SK-N-SH (cell line): ENCODE data around the gene CCDC177. TPM values are rescaled to one million over a fixed set of nuclear protein-coding genes. Genes with fewer than 3 reads are reported as not detected.

Experiments
- CTCF ChIA-PET: fragments of 300-600, 350-600 bp; formaldehyde crosslinking; extraction: SDS; loops from one replicate; lab custom pipeline; 2021; lab: Yijun Ruan, JAX
- POLR2A ChIA-PET: fragments of 350-600 bp; sonication (Branson Sonifier 250); formaldehyde crosslinking; extraction: SDS; loops from one replicate; lab custom pipeline; 2020; ENCODE audit warnings: antibody characterized with exemption, inconsistent platforms; lab: Yijun Ruan, JAX
- DNase-seq: peaks from one replicate; pipeline ENCODE4 v3.0.0; 2012
- H2AFZ ChIP-seq: fragments of 200-600 bp; sonication (generic); 2 replicates; pipeline ENCODE4 v1.8.1; 2016; ENCODE audit warnings: antibody characterized with exemption, mild to moderate bottlenecking, low read depth
- H3F3A ChIP-seq: fragments of 200-600 bp; sonication (generic); replicated peaks from 2 replicates; pipeline ENCODE3; 2016; ENCODE audit warnings: antibody characterized with exemption, mild to moderate bottlenecking; ENCODE audit not compliant: insufficient read depth
- H3K27ac ChIP-seq, 2 experiments: fragments of 200-500 bp in 1 of 2; fragments of 200-600 bp in 1 of 2; sonication (Bioruptor generic) in 1 of 2; sonication (generic), shearing (Covaris generic) in 1 of 2; 2 replicates each; pipeline versions ENCODE4 v1.5.1 to v1.6.1; 2014 to 2016; ENCODE audit warnings: low read depth in 2 of 2, inconsistent platforms in 1 of 2, low read length in 1 of 2, mild to moderate bottlenecking in 1 of 2, mixed read lengths in 1 of 2
- H3K27me3 ChIP-seq: fragments of 200-600 bp; sonication (generic), shearing (Covaris generic); 2 replicates; pipeline ENCODE4 v1.6.1; 2016; ENCODE audit warnings: mixed run types; ENCODE audit not compliant: insufficient read depth
- H3K36me3 ChIP-seq, 2 experiments: fragments of 200-500 bp in 1 of 2; fragments of 200-600 bp in 1 of 2; sonication (Bioruptor generic) in 1 of 2; sonication (generic) in 1 of 2; replicated peaks in 1 of 2; 2 replicates each; pipeline versions ENCODE3 to v1.5.1; 2014 to 2016; ENCODE audit warnings: low read length in 1 of 2, mild to moderate bottlenecking in 1 of 2; ENCODE audit not compliant: insufficient read depth in 2 of 2, control insufficient read depth in 1 of 2
- H3K4me1 ChIP-seq, 2 experiments: fragments of 200-500 bp in 1 of 2; fragments of 200-600 bp in 1 of 2; sonication (Bioruptor generic) in 1 of 2; sonication (generic), shearing (Covaris generic) in 1 of 2; 2 replicates each; pipeline versions ENCODE4 v1.5.1 to v1.6.1; 2014 to 2016; ENCODE audit warnings: low read depth in 1 of 2, low read length in 1 of 2, mixed run types in 1 of 2; ENCODE audit not compliant: insufficient read depth in 2 of 2, control insufficient read depth in 1 of 2
- H3K4me2 ChIP-seq: fragments of 200-600 bp; sonication (generic), shearing (Covaris generic); 2 replicates; pipeline ENCODE4 v1.6.1; 2017; ENCODE audit warnings: mixed run types
- H3K4me3 ChIP-seq, 2 experiments: fragments of 200-500 bp in 1 of 2; fragments of 200-600 bp in 1 of 2; sonication (Bioruptor generic) in 1 of 2; sonication (generic), shearing (Covaris generic) in 1 of 2; 2 replicates each; pipeline versions ENCODE4 v1.5.1 to v1.8.1; 2014 to 2016; ENCODE audit warnings: low read depth in 2 of 2, inconsistent platforms in 1 of 2, low read length in 1 of 2, mild to moderate bottlenecking in 1 of 2, mixed read lengths in 1 of 2, moderate library complexity in 1 of 2
- H3K79me2 ChIP-seq: fragments of 200-600 bp; sonication (generic); 2 replicates; pipeline ENCODE4 v1.8.1; 2017; ENCODE audit warnings: mild to moderate bottlenecking; ENCODE audit not compliant: insufficient read depth
- H3K9ac ChIP-seq: fragments of 200-600 bp; sonication (generic); 2 replicates; pipeline ENCODE4 v1.6.1; 2017; ENCODE audit warnings: mixed run types
- H3K9me2 ChIP-seq: fragments of 200-600 bp; sonication (generic); 2 replicates; pipeline ENCODE4 v1.6.1; 2017; ENCODE audit warnings: mixed run types
- H3K9me3 ChIP-seq: fragments of 200-600 bp; sonication (generic); 2 replicates; pipeline ENCODE4 v1.6.1; 2017; ENCODE audit warnings: mixed run types, mild to moderate bottlenecking, moderate library complexity
- H4K20me1 ChIP-seq: fragments of 200-600 bp; sonication (generic); 2 replicates; pipeline ENCODE4 v1.6.1; 2017; ENCODE audit warnings: mild to moderate bottlenecking, mixed run types; ENCODE audit not compliant: insufficient read depth
- CHD2 ChIP-seq: fragments of 150-350 bp; IDR thresholded peaks from 2 replicates; pipeline ENCODE4 v1.6.1; 2018; ENCODE audit warnings: low read length; ENCODE audit not compliant: partially characterized antibody
- ELF1 ChIP-seq: IDR thresholded peaks from 2 replicates; pipeline ENCODE4 v1.4.0; 2012
- EP300 ChIP-seq, 2 experiments: IDR thresholded peaks; 2 replicates each; pipeline versions ENCODE4 v1.4.0 to v1.6.1; 2012; ENCODE audit warnings: borderline replicate concordance in 1 of 2, low read depth in 1 of 2, low read length in 1 of 2
- FOSL2 ChIP-seq: IDR thresholded peaks from 2 replicates; pipeline ENCODE4 v1.4.0; 2012; ENCODE audit warnings: low read depth, mild to moderate bottlenecking, moderate library complexity, borderline replicate concordance
- GATA2 ChIP-seq: sonication (generic); formaldehyde crosslinking; IDR thresholded peaks from 2 replicates; pipeline ENCODE4 v1.5.0; 2020; ENCODE audit warnings: mild to moderate bottlenecking, missing genetic modification reagents
- NFIC ChIP-seq: IDR thresholded peaks from 2 replicates; pipeline ENCODE4 v1.4.0; 2012; ENCODE audit warnings: borderline replicate concordance
- NRF1 ChIP-seq: IDR thresholded peaks from 2 replicates; pipeline ENCODE4 v1.6.1; 2012; ENCODE audit warnings: low read depth, mild to moderate bottlenecking, low read length
- POLR2AphosphoS5 ChIP-seq: IDR thresholded peaks from 2 replicates; pipeline ENCODE4 v1.6.1; 2012; ENCODE audit warnings: low read depth, low read length
- RCOR1 ChIP-seq: fragments of 150-350 bp; IDR thresholded peaks from 2 replicates; pipeline ENCODE4 v1.6.1; 2017; ENCODE audit warnings: antibody characterized with exemption, low read length
- RFX5 ChIP-seq: IDR thresholded peaks from 2 replicates; pipeline ENCODE4 v1.6.1; 2012; ENCODE audit warnings: mild to moderate bottlenecking, improper control_type of control experiment, low read length
- SIN3A ChIP-seq: IDR thresholded peaks from 2 replicates; pipeline ENCODE4 v1.6.1; 2012; ENCODE audit warnings: low read depth, mild to moderate bottlenecking, low read length, moderate library complexity, borderline replicate concordance
- TAF1 ChIP-seq: IDR thresholded peaks from 2 replicates; pipeline ENCODE4 v1.6.1; 2012; ENCODE audit warnings: low read depth, mild to moderate bottlenecking, low read length, moderate library complexity, borderline replicate concordance
- TEAD4 ChIP-seq: IDR thresholded peaks from 2 replicates; pipeline ENCODE4 v1.4.0; 2012; ENCODE audit warnings: mild to moderate bottlenecking, borderline replicate concordance; ENCODE audit not compliant: insufficient read depth
- whole genome bisulfite sequencing: methylation state at CpG from one replicate; pipeline ENCODE4 v1.1.6; 2017; ENCODE audit warnings: low lambda C conversion rate; 5-methylcytosine and 5-hydroxymethylcytosine counted together
- polyA plus RNA-seq, 3 experiments: library from polyadenylated mRNA; depleted of rRNA; stranded (reverse); fragments of >200 nt; gene quantifications; 2 replicates each; pipeline ENCODE4 v1.2.3, GENCODE V29; 2012
- TF ChIP-seq, protein P1 (sequence below): IDR thresholded peaks from 2 replicates; pipeline ENCODE4 v1.4.0; 2012; ENCODE audit warnings: low read depth, borderline replicate concordance
- TF ChIP-seq, protein P2 (sequence below): IDR thresholded peaks from 2 replicates; pipeline ENCODE4; 2012
- TF ChIP-seq, protein P3 (sequence below): IDR thresholded peaks from 2 replicates; pipeline ENCODE4 v1.4.0; 2012; ENCODE audit warnings: low read depth
- TF ChIP-seq, protein P4 (sequence below): fragments of 150-350 bp; IDR thresholded peaks from 2 replicates; pipeline ENCODE4 v1.6.1; 2017; ENCODE audit warnings: antibody characterized with exemption, low read length, low read depth, borderline replicate concordance

Gene CCDC177
- polyA plus RNA-seq, 1 of the 3 experiments (the other 2 are of a cell fraction): not detected

DNA sequence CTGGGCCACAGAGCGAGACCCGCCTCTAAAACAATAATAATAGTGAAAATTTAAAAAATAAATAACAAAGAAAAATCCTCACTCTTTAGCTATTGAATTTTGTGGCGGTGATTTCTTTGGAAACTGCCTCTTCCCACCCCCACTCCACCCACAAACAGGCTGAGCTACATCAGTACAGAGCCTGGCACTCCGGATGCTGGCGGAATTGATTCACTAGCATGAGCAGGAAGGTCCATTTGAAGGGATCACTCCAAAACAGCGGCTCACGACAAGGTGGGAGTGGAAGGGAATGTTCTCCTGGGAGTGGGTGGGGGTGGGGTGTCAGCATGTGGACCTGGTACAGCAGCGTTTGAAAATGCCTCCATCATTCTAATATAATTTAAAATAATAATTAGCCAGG, 26.1 kb downstream of the CCDC177 start:
- 78% methylated on average over 8 of the region's 8 CpGs for WGBS
- H4K20me1 ChIP-seq: no peaks in the 10 kb centered on the region
- no peak overlapping the region for H2AFZ ChIP-seq
- no peak overlapping the region for H3K4me3 ChIP-seq
- no peaks in the 10 kb centered on the region; the same call in 1 of the 2 replicates for H3K27me3 ChIP-seq
- no peaks in the 10 kb centered on the region for H3K79me2 ChIP-seq
- H3K27ac ChIP-seq: no peak overlapping the region
- no peak overlapping the region for H3K4me2 ChIP-seq
- H3K4me1 ChIP-seq: no peaks in the 10 kb centered on the region
- CTCF ChIA-PET: interaction anchor here (0.6 to 16.4 kb wide), 19 partner anchors 9 to 1961 kb away, joined by 3 to 368 read pairs (median 4); partner anchors contain the start of gene CCDC177
- no peaks in the 10 kb centered on the region for H3K9me3 ChIP-seq
- TF ChIP-seq TAF1 (no peak), NFIC (no peak), CHD2 (no peak), SIN3A (no peak), POLR2AphosphoS5 (no peak), RFX5 (no peak), RCOR1 (no peak), GATA2 (CRISPR knock-in tag) (no peak), EP300 (IDR thresholded peaks at IDR 0.05; ENCODE audit: borderline replicate concordance in 1 of 2, low read depth in 1 of 2, low read length in 1 of 2) (no peak), ELF1 (no peak), NRF1 (no peak), FOSL2 (no peak), TEAD4 (no peak)
- TF ChIP-seq, protein P1, sequence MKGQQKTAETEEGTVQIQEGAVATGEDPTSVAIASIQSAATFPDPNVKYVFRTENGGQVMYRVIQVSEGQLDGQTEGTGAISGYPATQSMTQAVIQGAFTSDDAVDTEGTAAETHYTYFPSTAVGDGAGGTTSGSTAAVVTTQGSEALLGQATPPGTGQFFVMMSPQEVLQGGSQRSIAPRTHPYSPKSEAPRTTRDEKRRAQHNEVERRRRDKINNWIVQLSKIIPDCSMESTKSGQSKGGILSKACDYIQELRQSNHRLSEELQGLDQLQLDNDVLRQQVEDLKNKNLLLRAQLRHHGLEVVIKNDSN: no peak
- TF ChIP-seq, protein P2, sequence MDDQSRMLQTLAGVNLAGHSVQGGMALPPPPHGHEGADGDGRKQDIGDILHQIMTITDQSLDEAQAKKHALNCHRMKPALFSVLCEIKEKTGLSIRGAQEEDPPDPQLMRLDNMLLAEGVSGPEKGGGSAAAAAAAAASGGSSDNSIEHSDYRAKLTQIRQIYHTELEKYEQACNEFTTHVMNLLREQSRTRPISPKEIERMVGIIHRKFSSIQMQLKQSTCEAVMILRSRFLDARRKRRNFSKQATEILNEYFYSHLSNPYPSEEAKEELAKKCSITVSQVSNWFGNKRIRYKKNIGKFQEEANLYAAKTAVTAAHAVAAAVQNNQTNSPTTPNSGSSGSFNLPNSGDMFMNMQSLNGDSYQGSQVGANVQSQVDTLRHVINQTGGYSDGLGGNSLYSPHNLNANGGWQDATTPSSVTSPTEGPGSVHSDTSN: no peak
- TF ChIP-seq, protein P3, sequence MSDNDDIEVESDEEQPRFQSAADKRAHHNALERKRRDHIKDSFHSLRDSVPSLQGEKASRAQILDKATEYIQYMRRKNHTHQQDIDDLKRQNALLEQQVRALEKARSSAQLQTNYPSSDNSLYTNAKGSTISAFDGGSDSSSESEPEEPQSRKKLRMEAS: no peak
- TF ChIP-seq, protein P4, sequence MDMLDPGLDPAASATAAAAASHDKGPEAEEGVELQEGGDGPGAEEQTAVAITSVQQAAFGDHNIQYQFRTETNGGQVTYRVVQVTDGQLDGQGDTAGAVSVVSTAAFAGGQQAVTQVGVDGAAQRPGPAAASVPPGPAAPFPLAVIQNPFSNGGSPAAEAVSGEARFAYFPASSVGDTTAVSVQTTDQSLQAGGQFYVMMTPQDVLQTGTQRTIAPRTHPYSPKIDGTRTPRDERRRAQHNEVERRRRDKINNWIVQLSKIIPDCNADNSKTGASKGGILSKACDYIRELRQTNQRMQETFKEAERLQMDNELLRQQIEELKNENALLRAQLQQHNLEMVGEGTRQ: no peak
- H3K9ac ChIP-seq: no peak overlapping the region
- no peak for DNase-seq
- POLR2A ChIA-PET: interaction anchor here (1.0 kb wide), 1 partner anchor 26 kb away, joined by 3 read pairs; the partner anchor contains the start of gene CCDC177
- no peaks in the 10 kb centered on the region for H3K36me3 ChIP-seq
- H3K9me2 ChIP-seq: no peaks in the 10 kb centered on the region
- H3F3A ChIP-seq: no peaks in the 10 kb centered on the region
